Liver (tissue), 9 donors: ENCODE results near the gene PTPRD. TPM values are rescaled to one million over a fixed set of nuclear protein-coding genes. Genes with fewer than 3 reads are reported as not detected.

Experiments used
- DNase-seq: peaks from one replicate; pipeline ENCODE4 v3.0.0-alpha.2; 2017; ENCODE audit warnings: low spot score
- H3K27ac ChIP-seq, 2 donors: one replicate each; pipeline ENCODE4 v1.7.0; 2013; ENCODE audit warnings: inconsistent platforms in 2 of 2, low read length in 2 of 2, control low read depth in 1 of 2, low read depth in 1 of 2, mild to moderate bottlenecking in 1 of 2
- H3K27me3 ChIP-seq, 4 donors: one replicate each; pipeline versions ENCODE4 v1.6.1 to v1.7.0; 2013; ENCODE audit warnings: low read length in 3 of 4, inconsistent platforms in 1 of 4, mild to moderate bottlenecking in 1 of 4, moderate library complexity in 1 of 4; ENCODE audit not compliant: control insufficient read depth in 4 of 4, insufficient read depth in 4 of 4
- H3K36me3 ChIP-seq, 4 donors: one replicate each; pipeline versions ENCODE4 v1.6.1 to v1.7.0; 2013; ENCODE audit warnings: low read length in 3 of 4, mild to moderate bottlenecking in 3 of 4, low read depth in 1 of 4, moderate library complexity in 1 of 4; ENCODE audit not compliant: control insufficient read depth in 4 of 4, insufficient read depth in 3 of 4
- H3K4me1 ChIP-seq, 4 donors: one replicate each; pipeline versions ENCODE4 v1.6.1 to v1.7.0; 2013; ENCODE audit warnings: low read length in 3 of 4, mild to moderate bottlenecking in 3 of 4, moderate library complexity in 1 of 4; ENCODE audit not compliant: control insufficient read depth in 4 of 4, insufficient read depth in 4 of 4
- H3K4me3 ChIP-seq, 3 donors: one replicate each; pipeline versions ENCODE4 v1.6.1 to v1.7.0; 2013; ENCODE audit warnings: low read length in 3 of 3, control low read depth in 1 of 3, low read depth in 1 of 3, mild to moderate bottlenecking in 1 of 3
- H3K9ac ChIP-seq, 2 donors: one replicate each; pipeline ENCODE4 v1.7.0; 2013; ENCODE audit warnings: low read length in 2 of 2, mild to moderate bottlenecking in 2 of 2, moderate library complexity in 2 of 2, control low read depth in 1 of 2, low read depth in 1 of 2
- H3K9me3 ChIP-seq, 4 donors: one replicate each; pipeline versions ENCODE4 v1.6.1 to v1.7.0; 2013; ENCODE audit warnings: low read length in 3 of 4; ENCODE audit not compliant: control insufficient read depth in 4 of 4
- EGR1 ChIP-seq, 2 donors: IDR thresholded peaks; 2 replicates each; pipeline ENCODE4 v1.6.1; 2016 to 2018; ENCODE audit warnings: antibody characterized with exemption in 2 of 2, low read depth in 2 of 2
- FOXA1 ChIP-seq: IDR thresholded peaks from 2 replicates; pipeline ENCODE4 v1.6.1; 2016; ENCODE audit warnings: antibody characterized with exemption
- FOXA2 ChIP-seq: IDR thresholded peaks from 2 replicates; pipeline ENCODE4 v1.6.1; 2016; ENCODE audit warnings: antibody characterized with exemption
- HNF4A ChIP-seq, 2 donors: conservative IDR thresholded peaks; 2 replicates each; pipeline ENCODE4 v1.6.1; 2016; ENCODE audit warnings: antibody characterized with exemption in 2 of 2, mild to moderate bottlenecking in 2 of 2
- HNF4G ChIP-seq: IDR thresholded peaks from 2 replicates; pipeline ENCODE4 v1.6.1; 2016; ENCODE audit warnings: antibody characterized with exemption
- JUND ChIP-seq, 2 donors: IDR thresholded peaks; 2 replicates each; pipeline ENCODE4 v1.6.1; 2016; ENCODE audit warnings: antibody characterized with exemption in 2 of 2
- NR2F2 ChIP-seq: IDR thresholded peaks from 2 replicates; pipeline ENCODE4 v1.6.1; 2016; ENCODE audit warnings: antibody characterized with exemption
- RAD21 ChIP-seq, 2 donors: IDR thresholded peaks; 2 replicates each; pipeline ENCODE4 v1.6.1; 2016; ENCODE audit warnings: antibody characterized with exemption in 2 of 2, mild to moderate bottlenecking in 2 of 2
- REST ChIP-seq: IDR thresholded peaks from 2 replicates; pipeline ENCODE4 v1.6.1; 2016; ENCODE audit warnings: antibody characterized with exemption, mild to moderate bottlenecking
- RXRA ChIP-seq, 2 donors: IDR thresholded peaks; 2 replicates each; pipeline ENCODE4 v1.6.1; 2017 to 2018; ENCODE audit warnings: antibody characterized with exemption in 2 of 2, mild to moderate bottlenecking in 1 of 2
- SP1 ChIP-seq: IDR thresholded peaks from 2 replicates; pipeline ENCODE4 v1.6.1; 2018; ENCODE audit warnings: antibody characterized with exemption, mild to moderate bottlenecking
- TAF1 ChIP-seq: conservative IDR thresholded peaks from 2 replicates; pipeline ENCODE4 v1.6.1; 2016; ENCODE audit warnings: antibody characterized with exemption, mild to moderate bottlenecking
- WGBS: extraction: QIAGEN DNeasy Blood & Tissue Kit; methylation state at CpG from one replicate; pipeline ENCODE4 v1.1.7; 2013; 5-methylcytosine and 5-hydroxymethylcytosine counted together
- polyA plus RNA-seq, 2 donors: library from polyadenylated mRNA; stranded (reverse) in 1 of 2; unstranded in 1 of 2; fragments of 200-250 nt in 1 of 2; fragments of >200 nt in 1 of 2; fragmentation: Nextera tagmentation in 1 of 2; extraction: Ambion mirVana in 1 of 2; gene quantifications; one replicate each; pipeline versions ENCODE4 v1.2.1 to v1.2.3, GENCODE V29; 2013 to 2015
- total RNA-seq, 2 donors: library from RNA; depleted of rRNA; stranded (reverse); fragments of >200 nt; gene quantifications; one replicate each; pipeline ENCODE4 v1.2.3, GENCODE V29; 2014
- TF ChIP-seq, protein P1 (sequence below): IDR thresholded peaks from 2 replicates; pipeline ENCODE4 v1.6.1; 2016; ENCODE audit warnings: antibody characterized with exemption
- TF ChIP-seq, protein P2 (sequence below): fragments of 150-350 bp; IDR thresholded peaks from 2 replicates; pipeline ENCODE4 v1.5.1; 2017; ENCODE audit warnings: improper control_type of control experiment, low read depth, low read length; ENCODE audit not compliant: missing input control
- TF ChIP-seq, protein P3 (sequence below): IDR thresholded peaks from 2 replicates; pipeline ENCODE4 v1.6.1; 2016; ENCODE audit warnings: antibody characterized with exemption
- TF ChIP-seq, protein P4 (sequence below): IDR thresholded peaks from 2 replicates; pipeline ENCODE4 v1.6.1; 2016; ENCODE audit warnings: antibody characterized with exemption
- donor health status: healthy.
- donor health status: healthy.
- donor health status: healthy.
- donor health status: healthy.
- donor health status: healthy.

PTPRD gene
- total and polyA plus RNA-seq, 4 donors, result 0.78 to 34.2 (median 4.7) TPM

- H3K9ac ChIP-seq, result no peak overlapping the region
- TF ChIP-seq, protein P1, sequence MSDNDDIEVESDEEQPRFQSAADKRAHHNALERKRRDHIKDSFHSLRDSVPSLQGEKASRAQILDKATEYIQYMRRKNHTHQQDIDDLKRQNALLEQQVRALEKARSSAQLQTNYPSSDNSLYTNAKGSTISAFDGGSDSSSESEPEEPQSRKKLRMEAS, result no peak
- TF ChIP-seq REST (no peak), NR2F2 (no peak), HNF4A (conservative IDR thresholded peaks at IDR 0.05) (peak in 1 of 2 donors; percentile 12), RAD21 (IDR thresholded peaks at IDR 0.05) (peak; percentile 86 to 97), FOXA1 (no peak), FOXA2 (no peak)
- TF ChIP-seq, protein P2, sequence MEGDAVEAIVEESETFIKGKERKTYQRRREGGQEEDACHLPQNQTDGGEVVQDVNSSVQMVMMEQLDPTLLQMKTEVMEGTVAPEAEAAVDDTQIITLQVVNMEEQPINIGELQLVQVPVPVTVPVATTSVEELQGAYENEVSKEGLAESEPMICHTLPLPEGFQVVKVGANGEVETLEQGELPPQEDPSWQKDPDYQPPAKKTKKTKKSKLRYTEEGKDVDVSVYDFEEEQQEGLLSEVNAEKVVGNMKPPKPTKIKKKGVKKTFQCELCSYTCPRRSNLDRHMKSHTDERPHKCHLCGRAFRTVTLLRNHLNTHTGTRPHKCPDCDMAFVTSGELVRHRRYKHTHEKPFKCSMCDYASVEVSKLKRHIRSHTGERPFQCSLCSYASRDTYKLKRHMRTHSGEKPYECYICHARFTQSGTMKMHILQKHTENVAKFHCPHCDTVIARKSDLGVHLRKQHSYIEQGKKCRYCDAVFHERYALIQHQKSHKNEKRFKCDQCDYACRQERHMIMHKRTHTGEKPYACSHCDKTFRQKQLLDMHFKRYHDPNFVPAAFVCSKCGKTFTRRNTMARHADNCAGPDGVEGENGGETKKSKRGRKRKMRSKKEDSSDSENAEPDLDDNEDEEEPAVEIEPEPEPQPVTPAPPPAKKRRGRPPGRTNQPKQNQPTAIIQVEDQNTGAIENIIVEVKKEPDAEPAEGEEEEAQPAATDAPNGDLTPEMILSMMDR, result peak; percentile 55
- no peak overlapping the region for H3K27ac ChIP-seq
- 53% methylated on average over 5 of the region's 5 CpGs for WGBS
- no peaks in the 10 kb centered on the region for H3K27me3 ChIP-seq
- H3K36me3 ChIP-seq, result no peaks in the 10 kb centered on the region
- DNase-seq, result no peak
- H3K9me3 ChIP-seq, result no peaks in the 10 kb centered on the region
- no peak overlapping the region for H3K4me3 ChIP-seq
- peaks cover 0 to 6% (median under 1%) of the 10 kb centered on the region in 4 donors for H3K4me1 ChIP-seq
Observed at GRCh38 chr9:9002826-9003583, 1609.8 kb downstream of the PTPRD start.

DNA sequence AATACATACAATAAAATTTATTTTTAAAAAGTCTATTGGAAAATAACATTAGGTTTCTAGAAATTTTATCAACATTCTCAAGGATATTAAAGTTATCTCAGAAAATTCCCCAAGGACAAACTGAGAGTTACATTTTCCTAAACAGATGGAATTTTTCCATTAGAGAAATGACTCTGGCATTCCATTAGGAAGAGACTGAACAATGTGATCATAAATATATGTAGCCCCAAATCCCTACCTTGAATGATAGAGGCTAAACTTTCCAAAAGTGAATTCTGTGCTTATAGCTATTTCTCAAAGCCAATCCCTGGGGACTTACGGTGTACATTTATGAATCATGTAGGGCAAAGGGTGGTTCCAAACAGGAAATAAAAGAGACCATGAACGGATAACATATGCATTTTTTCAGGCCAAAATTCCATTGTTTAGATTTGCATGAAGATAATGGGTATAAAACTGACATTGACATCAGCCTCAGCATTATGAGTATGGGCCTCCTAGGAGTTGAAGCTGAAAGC is 1632.2 kb downstream of the PTPRD start:
- Histone ChIP-seq H3K36me3 (no peaks in the 10 kb centered on the region), H3K9me3 (no peaks in the 10 kb centered on the region), H3K4me3 (no peak overlapping the region), H3K9ac (no peak overlapping the region), H3K4me1 (no peaks in the 10 kb centered on the region), H3K27me3 (no peaks in the 10 kb centered on the region), H3K27ac (no peak overlapping the region)
- WGBS, result 78% methylated on average over 2 of the region's 2 CpGs
- no peak for DNase-seq
- TF ChIP-seq, protein P3, sequence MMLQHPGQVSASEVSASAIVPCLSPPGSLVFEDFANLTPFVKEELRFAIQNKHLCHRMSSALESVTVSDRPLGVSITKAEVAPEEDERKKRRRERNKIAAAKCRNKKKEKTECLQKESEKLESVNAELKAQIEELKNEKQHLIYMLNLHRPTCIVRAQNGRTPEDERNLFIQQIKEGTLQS, result no peak
- no peak for TF ChIP-seq HNF4A (conservative IDR thresholded peaks at IDR 0.05)
- no peak for TF ChIP-seq REST
- TF ChIP-seq TAF1, result no peak
- TF ChIP-seq RXRA (IDR thresholded peaks at IDR 0.05), result no peak
- TF ChIP-seq RAD21 (IDR thresholded peaks at IDR 0.05), result no peak
- TF ChIP-seq JUND (IDR thresholded peaks at IDR 0.05), result no peak
- no peak for TF ChIP-seq FOXA2
- no peak for TF ChIP-seq EGR1 (IDR thresholded peaks at IDR 0.05; ENCODE audit: low read depth in 2 of 2)
- TF ChIP-seq, protein P2, result no peak
- no peak for TF ChIP-seq HNF4G
- no peak for TF ChIP-seq SP1
- TF ChIP-seq, protein P4, sequence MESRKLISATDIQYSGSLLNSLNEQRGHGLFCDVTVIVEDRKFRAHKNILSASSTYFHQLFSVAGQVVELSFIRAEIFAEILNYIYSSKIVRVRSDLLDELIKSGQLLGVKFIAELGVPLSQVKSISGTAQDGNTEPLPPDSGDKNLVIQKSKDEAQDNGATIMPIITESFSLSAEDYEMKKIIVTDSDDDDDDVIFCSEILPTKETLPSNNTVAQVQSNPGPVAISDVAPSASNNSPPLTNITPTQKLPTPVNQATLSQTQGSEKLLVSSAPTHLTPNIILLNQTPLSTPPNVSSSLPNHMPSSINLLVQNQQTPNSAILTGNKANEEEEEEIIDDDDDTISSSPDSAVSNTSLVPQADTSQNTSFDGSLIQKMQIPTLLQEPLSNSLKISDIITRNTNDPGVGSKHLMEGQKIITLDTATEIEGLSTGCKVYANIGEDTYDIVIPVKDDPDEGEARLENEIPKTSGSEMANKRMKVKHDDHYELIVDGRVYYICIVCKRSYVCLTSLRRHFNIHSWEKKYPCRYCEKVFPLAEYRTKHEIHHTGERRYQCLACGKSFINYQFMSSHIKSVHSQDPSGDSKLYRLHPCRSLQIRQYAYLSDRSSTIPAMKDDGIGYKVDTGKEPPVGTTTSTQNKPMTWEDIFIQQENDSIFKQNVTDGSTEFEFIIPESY, result no peak
- no peak for TF ChIP-seq NR2F2
